Activated T-cell treated with anti-CD3 and anti-CD28 coated beads for 4 hours (primary cell): ENCODE data around the gene FN3KRP.
"Not testable (repeated sequence)": the region's sequence is repeated elsewhere in the genome, so short reads cannot be mapped to it uniquely, and the experiment has no call there.

Experiments
- DNase-seq: peaks from one replicate; pipeline ENCODE4 v3.0.0-alpha.2; 2020

The FN3KRP gene

DNA sequence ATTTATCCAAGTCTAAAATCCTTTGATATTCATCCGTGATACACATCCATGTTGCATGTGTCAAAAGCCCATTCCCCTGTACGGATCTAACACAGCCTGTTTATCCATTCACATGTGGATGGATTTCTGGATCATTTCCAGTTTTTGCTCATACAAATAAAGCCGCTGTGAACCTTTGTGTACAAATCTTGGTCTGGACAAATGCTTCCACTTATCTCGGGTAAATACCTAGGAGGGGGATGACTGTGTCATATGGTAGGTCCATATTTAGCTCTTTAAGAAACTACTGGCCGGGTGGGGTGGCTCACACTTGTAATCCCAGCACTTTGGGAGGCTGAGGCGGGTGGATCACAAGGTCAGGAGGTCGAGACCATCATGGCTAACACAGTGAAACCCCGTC is 29.0 kb downstream of the FN3KRP start:
- no peak for DNase-seq

DNA sequence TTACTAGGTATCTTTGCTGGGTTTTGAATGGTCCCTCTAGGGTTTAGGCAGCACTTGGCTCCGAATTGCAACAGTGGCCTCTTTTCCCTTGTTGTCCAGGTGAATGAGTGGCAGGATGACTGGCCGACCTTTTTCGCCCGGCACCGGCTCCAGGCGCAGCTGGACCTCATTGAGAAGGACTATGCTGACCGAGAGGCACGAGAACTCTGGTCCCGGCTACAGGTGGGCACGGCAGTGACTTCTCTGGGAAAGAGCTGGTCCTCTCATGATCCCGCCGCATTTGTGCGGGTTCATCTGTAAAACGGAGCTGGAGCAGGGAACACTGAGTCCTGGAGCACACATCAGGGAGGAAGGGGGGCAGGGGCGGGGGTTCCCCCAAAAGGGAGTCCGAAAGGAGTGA is 32.2 kb downstream of the FN3KRP start:
- DNase-seq, result no peak

DNA sequence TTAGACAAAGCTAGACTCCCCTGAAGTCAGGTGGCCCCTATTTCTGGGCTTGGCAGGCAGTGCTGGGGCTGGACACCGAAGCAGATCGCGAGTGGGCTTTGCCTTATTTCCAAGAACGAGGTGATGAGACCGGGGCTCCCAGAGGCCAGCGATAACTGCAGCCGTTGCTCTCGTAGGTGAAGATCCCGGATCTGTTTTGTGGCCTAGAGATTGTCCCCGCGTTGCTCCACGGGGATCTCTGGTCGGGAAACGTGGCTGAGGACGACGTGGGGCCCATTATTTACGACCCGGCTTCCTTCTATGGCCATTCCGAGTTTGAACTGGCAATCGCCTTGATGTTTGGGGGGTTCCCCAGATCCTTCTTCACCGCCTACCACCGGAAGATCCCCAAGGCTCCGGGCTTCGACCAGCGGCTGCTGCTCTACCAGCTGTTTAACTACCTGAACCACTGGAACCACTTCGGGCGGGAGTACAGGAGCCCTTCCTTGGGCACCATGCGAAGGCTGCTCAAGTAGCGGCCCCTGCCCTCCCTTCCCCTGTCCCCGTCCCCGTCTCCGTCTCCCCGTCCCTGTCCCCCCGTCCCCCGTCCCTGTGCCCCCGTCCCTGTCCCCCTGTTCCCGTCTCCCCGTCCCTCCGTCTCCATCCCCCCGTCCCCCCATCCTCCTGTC is 33.9 kb downstream of the FN3KRP start:
- DNase-seq, result no peak

DNA sequence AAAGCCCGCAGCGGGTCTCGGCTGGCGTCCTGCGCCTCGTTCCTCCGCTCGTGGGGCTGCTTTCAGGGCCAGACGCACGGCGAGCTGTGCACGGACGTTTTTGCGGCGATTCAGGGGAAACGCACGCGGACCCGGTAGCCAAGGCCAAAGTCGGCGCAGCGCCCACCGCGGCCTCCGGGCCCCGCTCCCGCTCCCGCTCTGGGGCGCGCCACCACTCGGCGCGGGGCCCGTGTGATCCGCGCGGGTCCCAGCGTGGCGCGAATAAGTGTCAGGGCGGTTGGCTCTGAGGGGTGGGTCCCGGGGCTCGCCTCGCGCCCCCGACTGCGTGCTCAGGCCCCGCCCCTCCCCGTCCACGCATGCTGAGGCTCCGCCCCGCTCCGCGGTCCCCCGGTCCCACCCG is 34.7 kb downstream of the FN3KRP start:
- no peak for DNase-seq

DNA sequence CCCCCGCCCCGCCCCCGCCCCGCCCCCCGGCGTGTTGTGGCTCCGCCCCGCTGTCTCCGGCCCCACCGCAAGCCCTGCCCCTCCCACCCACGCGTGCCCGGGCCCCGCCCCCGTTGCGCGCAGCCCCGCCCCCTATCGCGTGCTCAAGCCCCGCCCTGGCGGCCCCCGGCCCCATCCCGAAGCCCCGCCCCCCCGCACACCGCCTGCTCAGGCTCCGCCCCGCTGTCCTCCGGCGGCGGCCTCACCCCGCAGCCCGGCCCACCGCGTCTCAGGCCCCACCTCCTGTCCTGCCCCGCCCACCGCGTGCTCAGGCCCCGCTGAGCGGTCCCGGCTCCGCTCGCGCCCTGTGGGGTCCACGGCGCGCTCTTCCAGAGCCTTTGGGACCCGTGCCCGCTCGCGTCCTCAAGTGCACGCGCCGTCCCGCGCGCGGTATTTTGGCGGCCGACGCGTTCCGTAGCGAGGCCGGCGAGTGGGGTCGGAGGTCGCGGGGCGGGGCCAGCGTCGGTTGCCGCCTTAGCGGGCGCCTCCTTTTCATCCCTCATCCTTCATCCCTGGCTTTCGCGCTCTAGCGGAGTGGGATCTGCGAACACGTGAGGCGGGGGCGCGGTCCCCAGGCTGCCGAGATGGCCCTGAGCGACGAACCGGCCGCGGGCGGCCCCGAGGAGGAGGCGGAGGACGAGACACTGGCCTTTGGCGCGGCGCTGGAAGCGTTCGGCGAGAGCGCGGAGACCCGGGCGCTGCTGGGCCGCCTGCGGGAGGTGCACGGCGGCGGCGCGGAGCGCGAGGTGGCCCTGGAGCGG is 35.3 kb downstream of the FN3KRP start, which contains the start of gene TBCD:
Gene TBCD (plus strand): TSS at position 495 of the 800 bp plus-strand sequence. CDS start 129 bp downstream, at position 624.
- DNase-seq, result peak; percentile 79

DNA sequence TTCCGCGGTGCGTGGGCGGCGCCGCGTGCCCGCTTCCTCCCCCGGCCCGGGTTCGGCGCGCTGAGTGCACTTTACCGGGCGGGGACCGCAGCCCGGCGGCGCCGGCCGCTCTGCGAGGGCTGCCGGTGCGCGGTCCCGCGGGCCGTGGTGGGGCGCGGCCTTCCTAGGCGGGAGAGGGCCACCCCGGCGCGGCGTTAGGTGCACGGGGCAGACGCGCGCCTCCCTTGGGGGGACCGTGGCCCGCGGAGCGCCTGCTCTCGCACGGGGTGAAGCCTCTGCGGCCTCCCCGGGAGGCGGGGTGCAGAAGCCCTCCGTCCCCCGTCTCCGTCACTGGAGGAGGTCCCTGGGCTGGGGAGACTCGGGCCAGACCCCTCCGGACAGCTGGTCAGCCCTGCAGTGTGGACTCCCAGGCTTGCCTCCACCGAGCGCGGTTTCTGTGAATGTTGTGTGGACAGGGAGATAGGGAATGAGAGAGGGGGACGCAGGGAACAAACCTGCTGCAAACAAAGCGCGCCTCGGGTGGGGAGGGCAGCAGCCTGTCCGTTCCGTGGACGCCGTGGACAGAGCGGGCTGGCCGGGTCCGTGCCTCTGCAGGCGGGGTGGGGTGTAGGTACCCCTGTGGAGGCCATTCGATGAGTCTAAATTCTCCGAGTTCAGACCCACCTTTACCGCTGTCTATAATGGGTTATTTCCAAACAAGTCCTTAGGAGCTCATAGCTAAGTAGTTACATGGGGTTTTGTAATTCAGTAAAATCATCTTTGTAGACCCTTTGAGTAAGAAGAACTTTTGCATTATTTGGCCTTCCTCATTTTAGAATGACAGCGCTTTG is 36.1 kb downstream of the FN3KRP start:
- DNase-seq, result no peak

DNA sequence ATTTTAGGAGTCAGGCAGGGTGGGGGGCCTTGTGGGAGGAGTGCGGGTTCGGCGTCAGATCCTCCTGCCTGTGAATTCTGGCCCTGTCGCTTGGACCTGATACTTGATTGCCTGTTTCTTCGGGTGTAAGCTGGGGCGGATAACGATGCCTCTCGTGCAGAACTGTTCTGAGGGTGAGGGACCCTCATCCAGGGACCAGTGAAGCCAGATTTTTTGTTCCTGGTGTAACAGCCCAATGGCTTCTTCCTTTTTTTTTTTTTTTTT is 36.6 kb downstream of the FN3KRP start:
- DNase-seq, result no peak

DNA sequence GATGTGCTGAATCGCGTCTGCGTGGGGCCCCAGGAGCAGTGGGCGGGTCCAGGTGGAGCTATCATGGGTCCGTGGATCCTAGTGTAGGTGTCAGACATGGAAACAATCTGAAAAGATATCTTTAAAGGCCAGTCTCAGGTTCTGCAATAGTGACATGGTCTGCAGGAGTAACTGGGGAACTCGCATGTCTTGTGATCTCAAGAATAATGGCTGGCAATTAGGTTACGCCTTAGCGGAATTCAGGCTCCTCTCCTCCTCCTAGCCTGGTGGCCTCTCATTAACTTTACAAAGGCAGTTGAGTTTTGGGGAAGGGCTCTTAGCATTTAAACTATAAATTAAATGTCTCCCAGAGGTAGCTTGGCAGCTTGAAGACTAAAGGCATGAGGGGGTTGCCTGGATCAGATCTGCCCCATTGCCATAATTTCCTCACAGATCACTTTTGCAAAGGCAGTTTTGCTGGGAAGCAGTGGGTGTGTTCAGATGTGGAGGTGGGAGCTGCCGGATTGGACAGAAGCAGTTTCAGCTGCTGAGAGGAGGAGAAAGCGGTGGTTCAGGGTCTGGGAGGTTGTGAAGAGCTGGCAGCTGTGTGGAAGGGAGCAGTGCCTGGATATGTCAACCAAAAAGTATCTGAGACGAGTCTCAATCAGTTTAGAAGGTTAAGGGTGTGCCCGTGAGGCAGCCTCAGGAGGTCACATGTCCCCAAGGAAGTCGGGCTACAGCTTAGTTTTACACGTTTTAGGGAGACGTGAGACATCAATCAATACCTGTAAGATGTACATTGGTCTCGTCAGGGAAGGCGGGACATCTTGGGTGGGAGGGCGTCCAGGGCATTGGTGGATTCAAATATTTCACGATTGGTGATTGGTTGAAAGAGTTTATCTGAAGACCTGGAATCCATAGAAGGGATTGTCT is 38.0 kb downstream of the FN3KRP start:
- DNase-seq, result no peak

DNA sequence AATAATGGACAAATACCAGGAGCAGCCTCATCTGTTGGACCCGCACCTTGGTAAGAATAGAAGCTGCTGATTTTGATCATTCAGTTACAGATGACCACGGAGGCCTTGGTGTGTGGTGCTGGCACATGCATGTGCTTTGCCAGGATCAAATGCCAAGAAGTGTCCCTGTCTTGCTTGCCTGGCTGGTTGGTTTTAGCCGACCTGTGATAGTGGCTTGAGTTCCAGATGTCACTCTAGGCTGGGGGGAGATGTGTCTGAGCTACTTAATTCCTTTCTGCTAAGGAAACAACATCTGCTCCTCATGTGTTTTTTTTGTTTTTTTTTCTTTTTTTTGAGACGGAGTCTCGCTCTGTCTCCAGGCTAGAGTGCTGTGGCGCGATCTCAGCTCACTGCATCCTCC is 39.7 kb downstream of the FN3KRP start:
- DNase-seq, result no peak

DNA sequence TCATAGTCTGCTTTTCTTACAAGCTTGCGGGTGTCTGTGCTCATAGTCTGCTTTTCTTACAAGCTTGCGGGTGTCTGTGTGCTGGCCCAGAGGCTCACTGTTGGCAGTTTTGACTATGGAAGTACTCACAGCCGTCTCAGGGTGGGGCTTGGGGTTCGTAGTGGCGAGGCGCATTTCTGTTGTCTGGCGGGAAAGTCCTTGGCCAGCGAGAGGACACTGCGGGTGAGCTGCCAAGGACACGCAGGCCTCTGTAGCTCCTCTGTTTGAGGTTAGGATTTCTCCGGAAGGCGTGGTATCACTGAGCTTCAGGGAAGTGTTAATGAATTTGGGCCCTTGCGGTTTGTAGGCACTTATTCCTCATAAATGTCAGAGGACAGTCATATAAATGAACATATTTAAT is 48.9 kb downstream of the FN3KRP start:
- DNase-seq, result no peak

DNA sequence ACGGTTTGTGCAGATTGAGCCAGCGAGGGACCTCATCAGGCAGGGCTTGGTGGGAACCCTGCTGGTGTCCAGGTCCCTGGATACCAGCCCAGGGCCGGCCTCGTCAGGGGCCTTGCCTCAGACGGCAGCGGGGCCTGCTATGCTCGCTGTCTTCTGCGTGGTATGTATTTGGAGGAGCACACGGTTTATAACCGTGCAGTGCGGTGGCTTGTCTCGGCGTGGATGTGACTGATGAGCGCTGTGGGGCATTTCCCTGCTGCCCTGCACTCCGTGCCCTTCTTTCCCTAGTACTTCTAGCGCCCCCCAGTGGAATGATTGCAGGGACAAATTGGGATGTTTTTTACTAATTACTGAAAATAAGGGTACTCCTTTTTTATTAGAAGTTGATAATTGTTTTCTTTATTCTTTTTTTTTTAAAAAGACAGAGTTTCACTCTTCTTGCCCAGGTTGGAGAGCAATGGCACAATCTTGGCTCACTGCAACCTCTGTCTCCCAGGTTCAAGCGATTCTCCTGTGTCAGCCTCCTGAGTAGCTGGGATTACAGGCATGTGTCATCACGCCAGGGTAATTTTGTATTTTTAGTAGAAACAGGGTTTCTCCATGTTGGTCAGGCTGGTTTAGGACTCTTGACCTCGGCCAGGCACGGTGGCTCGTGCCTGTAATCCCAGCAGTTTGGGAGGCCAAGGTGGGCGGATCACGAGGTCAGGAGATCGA is 50.7 kb downstream of the FN3KRP start:
- DNase-seq, result peak; percentile 35

DNA sequence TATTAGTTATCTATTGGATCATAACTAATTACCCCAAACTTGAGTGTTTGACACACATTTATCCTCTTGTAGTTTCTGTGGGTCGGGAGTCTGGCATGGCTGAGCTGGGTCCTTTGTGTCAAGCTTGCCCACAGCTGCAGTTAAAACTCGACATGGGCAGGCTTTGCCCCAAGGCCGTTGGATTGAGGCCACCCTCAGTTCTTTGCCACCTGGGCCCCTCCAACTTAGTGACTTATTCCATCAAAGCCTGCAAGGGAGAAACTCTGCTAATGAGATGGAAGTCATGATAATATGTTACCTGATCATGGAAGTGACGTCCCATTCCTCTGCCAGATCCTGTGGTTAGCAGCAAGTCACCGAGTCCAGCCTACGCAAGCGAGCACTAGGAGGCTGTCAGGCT is 52.5 kb downstream of the FN3KRP start:
- no peak for DNase-seq

DNA sequence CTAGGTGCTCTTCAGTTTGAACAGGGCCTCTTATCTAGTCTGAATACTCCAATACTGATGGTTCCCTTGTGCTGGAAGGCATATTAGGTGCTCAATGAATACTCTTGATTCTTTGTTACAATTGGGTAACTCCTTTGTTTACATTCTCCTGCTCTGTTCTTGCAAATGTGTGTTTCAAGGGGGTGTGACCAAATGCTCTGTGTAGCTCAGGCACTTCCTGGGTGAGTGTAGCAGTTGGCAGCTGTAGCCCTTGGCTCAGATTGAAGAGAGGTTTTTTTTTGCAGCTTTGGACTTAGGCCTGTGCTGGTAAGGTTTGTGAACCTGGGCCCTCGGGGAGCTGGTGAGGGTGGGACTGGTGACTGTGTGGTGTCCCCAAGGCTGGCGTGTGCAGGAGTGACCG is 55.5 kb downstream of the FN3KRP start:
- DNase-seq, result no peak

DNA sequence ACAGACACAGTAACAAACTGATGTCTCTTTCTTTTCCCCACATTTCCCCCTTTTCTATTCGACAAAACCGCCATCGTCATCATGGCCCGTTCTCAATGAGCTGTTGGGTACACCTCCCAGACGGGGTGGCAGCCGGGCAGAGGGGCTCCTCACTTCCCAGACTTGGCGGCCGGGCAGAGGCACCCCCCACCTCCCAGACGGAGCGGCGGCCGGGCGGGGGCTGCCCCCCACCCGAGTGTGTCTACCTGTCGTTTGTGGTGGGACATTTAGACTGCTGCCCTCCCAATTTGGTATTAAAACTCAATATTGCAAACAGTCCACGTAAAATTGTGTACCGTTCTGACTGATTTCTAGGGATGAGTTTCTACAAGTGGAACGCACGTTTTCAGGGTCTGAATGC is 58.0 kb downstream of the FN3KRP start:
- DNase-seq, result not testable (repeated sequence)

DNA sequence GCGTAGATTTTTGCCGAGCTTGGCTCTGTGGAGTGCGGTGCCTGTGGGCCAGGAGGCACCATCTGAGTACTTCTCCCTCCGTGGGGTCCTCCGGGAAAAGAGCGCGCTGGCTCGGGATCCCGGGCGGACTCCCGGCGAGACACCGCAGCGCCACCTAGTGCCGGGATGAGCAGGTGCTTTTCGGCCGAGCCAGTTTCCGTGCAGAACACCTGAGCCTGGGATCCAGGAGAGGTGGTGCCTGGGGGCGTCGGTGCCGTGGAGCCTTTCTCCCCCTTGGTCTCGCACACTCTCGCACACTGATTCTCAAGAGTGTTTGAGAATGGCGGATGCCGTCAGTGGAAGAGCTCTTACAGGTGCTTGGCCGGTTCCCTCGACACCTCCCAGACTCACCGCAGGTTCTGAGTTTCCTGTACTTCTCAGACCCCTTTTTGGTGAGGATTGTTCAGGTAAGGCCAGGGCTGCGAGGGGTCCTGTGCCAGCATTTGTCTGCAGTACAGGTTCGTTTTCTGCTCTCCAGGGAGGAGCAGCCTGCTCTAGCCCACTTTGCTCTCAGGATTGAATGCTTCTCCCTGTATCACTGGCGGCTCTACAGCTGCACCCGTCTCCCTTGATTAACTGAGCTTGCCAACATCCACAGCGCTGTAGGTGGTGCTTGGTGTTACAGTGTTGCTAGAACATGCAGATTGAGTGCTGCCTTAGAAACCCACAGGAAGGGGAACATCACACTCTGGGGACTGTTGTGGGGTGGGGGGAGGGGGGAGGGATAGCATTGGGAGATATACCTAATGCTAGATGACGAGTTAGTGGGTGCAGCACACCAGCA is 58.7 kb downstream of the FN3KRP start:
- DNase-seq, result peak; percentile 35

DNA sequence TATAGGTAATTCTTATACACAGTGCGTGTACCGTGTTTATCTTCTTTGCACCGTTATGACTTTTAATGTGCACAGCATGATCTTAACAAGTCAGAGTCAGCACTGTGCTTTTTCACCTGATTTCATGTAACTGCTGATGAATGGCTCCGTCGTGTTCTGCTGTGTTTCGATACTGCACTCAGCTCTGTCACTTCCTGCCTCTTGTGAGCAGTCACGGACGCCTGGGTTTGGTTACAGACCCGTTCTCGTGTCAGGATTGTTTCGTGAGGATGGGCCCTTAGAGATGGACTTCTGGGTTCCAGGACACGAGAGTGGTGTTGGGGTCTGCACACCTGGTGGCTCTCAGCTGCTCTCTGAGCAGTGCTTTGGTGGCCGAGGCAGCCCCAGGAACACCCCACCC is 59.9 kb downstream of the FN3KRP start:
- DNase-seq, result no peak
